Progenitor cell of endocrine pancreas (in vitro differentiated cells): ENCODE data around the gene CFAP74. TPM values are rescaled to one million over a fixed set of nuclear protein-coding genes. Genes with fewer than 3 reads are reported as not detected.

ENCODE experiments used
- DNase-seq: peaks from one replicate; pipeline ENCODE4 v3.0.0; 2021; ENCODE audit warnings: low spot score; ENCODE audit not compliant: unreplicated experiment
- H3K27ac Mint-ChIP-seq: 2 replicates; pipeline ENCODE4 v1.8.0; 2021; ENCODE audit warnings: mild to moderate bottlenecking, moderate library complexity, mixed read lengths
- H3K27me3 Mint-ChIP-seq: 2 replicates; pipeline ENCODE4 v1.8.0; 2021; ENCODE audit warnings: mixed read lengths
- H3K36me3 Mint-ChIP-seq: 2 replicates; pipeline ENCODE4 v1.8.0; 2022; ENCODE audit warnings: mixed read lengths; ENCODE audit not compliant: insufficient read depth
- H3K4me1 Mint-ChIP-seq: 2 replicates; pipeline ENCODE4 v1.8.0; 2021; ENCODE audit warnings: low read depth, mixed read lengths
- H3K4me3 Mint-ChIP-seq: 2 replicates; pipeline ENCODE4 v1.8.0; 2021; ENCODE audit warnings: low read depth, mild to moderate bottlenecking, moderate library complexity, mixed read lengths
- H3K9me3 Mint-ChIP-seq: 2 replicates; pipeline ENCODE4 v1.8.0; 2021; ENCODE audit warnings: low read depth, mixed read lengths
- CTCF ChIP-seq: fragments of 200-600 bp; sonication (generic); IDR thresholded peaks from one replicate; pipeline ENCODE4 v1.5.0; 2021; ENCODE audit warnings: antibody characterized with exemption, mild to moderate bottlenecking; ENCODE audit not compliant: unreplicated experiment
- total RNA-seq: library from RNA; stranded (reverse); gene quantifications from 2 replicates; pipeline ENCODE4 v1.2.1, GENCODE V29; 2021

CFAP74 gene
- total RNA-seq, 1 donor from 2014 or later: 0.93 TPM

GRCh38 chr1:1910033-1910465 lies 93.5 kb downstream of the CFAP74 start:
- Mint-ChIP-seq H3K27ac (peak overlapping the region; percentile 69), H3K27me3 (peaks cover 22% of the 10 kb centered on the region), H3K4me1 (peaks cover 7% of the 10 kb centered on the region), H3K36me3 (no peaks in the 10 kb centered on the region), H3K4me3 (peak overlapping the region; percentile 80), H3K9me3 (no peaks in the 10 kb centered on the region)
- TF ChIP-seq CTCF: no peak
- DNase-seq: no peak

GRCh38 chr1:1908506-1908791 lies 95.1 kb downstream of the CFAP74 start:
- TF ChIP-seq CTCF: no peak
- Mint-ChIP-seq H3K36me3 (no peaks in the 10 kb centered on the region), H3K4me1 (peaks cover 7% of the 10 kb centered on the region), H3K9me3 (no peaks in the 10 kb centered on the region), H3K27ac (no peak overlapping the region), H3K4me3 (peak overlapping the region; percentile 59), H3K27me3 (peaks cover 16% of the 10 kb centered on the region)
- DNase-seq: no peak

- TF ChIP-seq CTCF: no peak
- no peak for DNase-seq
- Mint-ChIP-seq H3K9me3 (no peaks in the 10 kb centered on the region), H3K27ac (no peak overlapping the region), H3K4me1 (peaks cover 7% of the 10 kb centered on the region), H3K27me3 (peaks cover 16% of the 10 kb centered on the region), H3K36me3 (no peaks in the 10 kb centered on the region), H3K4me3 (no peak overlapping the region)
These were observed 96.4 kb downstream of the CFAP74 start for GRCh38 chr1:1907098-1907736.

GRCh38 chr1:1906185-1907097 lies 97.1 kb downstream of the CFAP74 start:
- TF ChIP-seq CTCF: peak; percentile 83
- Mint-ChIP-seq H3K4me1 (peaks cover 7% of the 10 kb centered on the region), H3K27me3 (peaks cover 13% of the 10 kb centered on the region), H3K4me3 (peak overlapping the region; percentile 58), H3K27ac (peak overlapping the region; percentile 76), H3K9me3 (no peaks in the 10 kb centered on the region), H3K36me3 (no peaks in the 10 kb centered on the region)
- peak; percentile 74 for DNase-seq

GRCh38 chr1:1903224-1903623 lies 100.4 kb downstream of the CFAP74 start:
- Mint-ChIP-seq H3K36me3 (no peaks in the 10 kb centered on the region), H3K27ac (no peak overlapping the region), H3K27me3 (peaks cover 7% of the 10 kb centered on the region), H3K4me1 (peaks cover 4% of the 10 kb centered on the region), H3K9me3 (no peaks in the 10 kb centered on the region), H3K4me3 (no peak overlapping the region)
- no peak for TF ChIP-seq CTCF
- no peak for DNase-seq
